NCI-H345 (cell line): ENCODE data around the gene FBXL13.
"Not testable (repeated sequence)": the region's sequence is repeated elsewhere in the genome, so short reads cannot be mapped to it uniquely, and the experiment has no call there.

ENCODE experiments used
- DNase-seq: peaks from one replicate; lab custom pipeline; 2025; lab: John Stamatoyannopoulos, UW

Gene FBXL13

DNA sequence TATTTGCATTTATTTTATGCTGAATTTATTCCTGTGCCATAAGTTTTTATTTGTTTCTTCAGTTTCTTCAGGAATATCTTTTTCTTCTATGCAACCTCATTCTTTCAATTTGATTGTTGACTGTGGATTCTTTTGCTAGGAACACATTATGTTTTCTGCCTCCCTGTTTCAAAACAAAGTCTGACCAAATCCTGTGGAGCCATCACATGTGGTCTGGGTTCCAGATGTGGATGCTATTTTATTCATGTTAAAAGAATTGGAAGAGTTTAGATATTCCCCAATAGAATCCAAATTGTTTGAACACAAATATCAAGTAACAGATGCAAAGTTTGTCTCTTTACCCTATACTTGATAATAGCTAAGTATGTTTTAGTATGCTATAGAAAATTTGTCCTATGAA lies 218.6 kb downstream of the FBXL13 start:
- DNase-seq, result no peak

DNA sequence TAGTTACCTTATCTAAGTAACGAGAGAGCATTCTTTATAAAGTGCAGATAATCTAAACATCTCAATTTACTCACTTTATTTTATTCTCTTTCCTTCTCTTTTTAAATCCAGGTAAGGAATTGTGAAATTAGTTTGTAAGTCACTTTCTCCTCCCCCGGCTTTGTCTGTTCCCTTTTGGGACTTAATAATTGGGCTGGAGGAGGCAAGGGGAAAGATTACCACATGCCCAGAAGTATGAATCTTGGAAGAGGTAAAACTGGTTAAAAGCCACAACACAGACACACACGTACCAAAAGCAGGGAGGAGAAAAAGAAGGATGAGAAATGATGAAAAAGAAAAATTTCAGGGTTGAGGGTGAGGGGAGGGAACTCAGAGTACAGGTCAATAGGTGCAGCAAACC lies 225.1 kb downstream of the FBXL13 start:
- no peak for DNase-seq

GRCh38 chr7:102849079-102849478 lies 225.5 kb downstream of the FBXL13 start:
- DNase-seq, result no peak

DNA sequence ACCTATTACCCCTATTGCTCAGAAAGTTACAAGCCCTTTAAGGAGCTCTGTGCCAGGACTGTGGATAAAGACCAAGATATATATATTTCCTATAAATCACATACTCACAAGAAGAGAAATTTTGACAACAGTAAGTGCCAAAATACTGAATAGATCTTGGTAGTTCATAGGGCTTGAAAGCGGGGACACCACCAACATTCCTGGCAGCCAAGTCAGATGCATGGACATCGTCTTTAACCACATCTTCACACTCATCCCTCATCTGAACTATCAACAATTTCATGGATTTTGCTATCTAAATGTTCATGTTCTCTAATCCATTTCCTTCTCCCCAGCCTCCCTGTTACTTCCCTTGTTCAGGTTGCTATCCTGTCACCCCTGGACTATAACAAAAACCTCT lies 229.2 kb downstream of the FBXL13 start:
- DNase-seq, result no peak

- no peak for DNase-seq
Measured at GRCh38 chr7:102843850-102844249, 230.7 kb downstream of the FBXL13 start.

GRCh38 chr7:102842284-102842683 lies 232.3 kb downstream of the FBXL13 start:
- no peak for DNase-seq

DNA sequence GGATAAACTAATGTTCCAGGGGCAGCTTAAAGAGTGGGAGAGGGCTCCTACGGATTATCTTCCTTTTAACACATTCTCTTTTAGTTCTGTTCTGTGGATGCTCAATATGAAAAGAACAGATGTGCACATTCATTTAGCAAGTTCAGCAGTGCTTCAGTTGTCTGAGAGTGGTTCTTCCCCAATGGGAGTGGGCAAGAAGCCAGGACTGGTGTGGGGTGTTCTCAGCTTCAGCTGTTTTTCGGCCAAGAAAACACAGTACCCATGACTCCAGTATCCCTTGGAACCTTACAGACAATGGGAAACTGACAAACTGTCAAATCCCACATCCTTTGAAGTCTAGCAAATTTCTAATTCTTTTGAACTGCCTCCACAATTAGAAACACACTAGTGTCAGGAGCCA lies 233.3 kb downstream of the FBXL13 start:
- DNase-seq, result no peak

- DNase-seq, result no peak
Measured at GRCh38 chr7:102840404-102840803, 234.2 kb downstream of the FBXL13 start.

- not testable (repeated sequence) for DNase-seq
Measured at GRCh38 chr7:102838572-102839101, 236.0 kb downstream of the FBXL13 start.

GRCh38 chr7:102837802-102838201 lies 236.8 kb downstream of the FBXL13 start:
- DNase-seq, result no peak

DNA sequence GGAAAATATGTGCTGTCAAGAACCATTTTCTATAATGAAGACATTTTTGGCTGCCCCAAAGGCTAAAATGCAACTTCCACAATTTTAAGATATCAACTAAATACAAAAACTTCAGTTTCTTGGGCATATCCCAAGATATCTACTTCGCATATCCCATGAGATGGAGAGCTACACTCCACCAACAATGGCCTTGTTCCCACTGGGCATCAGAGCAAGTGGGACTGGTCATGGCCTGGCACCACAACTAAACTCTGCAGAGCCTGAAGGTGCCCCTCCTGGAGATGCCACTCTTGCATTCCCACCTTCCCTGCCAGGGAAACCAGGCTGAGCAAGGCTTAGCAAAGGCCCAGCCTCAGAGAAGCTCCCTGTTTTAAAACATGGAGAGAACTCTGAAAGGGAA lies 237.6 kb downstream of the FBXL13 start:
- no peak for DNase-seq

DNA sequence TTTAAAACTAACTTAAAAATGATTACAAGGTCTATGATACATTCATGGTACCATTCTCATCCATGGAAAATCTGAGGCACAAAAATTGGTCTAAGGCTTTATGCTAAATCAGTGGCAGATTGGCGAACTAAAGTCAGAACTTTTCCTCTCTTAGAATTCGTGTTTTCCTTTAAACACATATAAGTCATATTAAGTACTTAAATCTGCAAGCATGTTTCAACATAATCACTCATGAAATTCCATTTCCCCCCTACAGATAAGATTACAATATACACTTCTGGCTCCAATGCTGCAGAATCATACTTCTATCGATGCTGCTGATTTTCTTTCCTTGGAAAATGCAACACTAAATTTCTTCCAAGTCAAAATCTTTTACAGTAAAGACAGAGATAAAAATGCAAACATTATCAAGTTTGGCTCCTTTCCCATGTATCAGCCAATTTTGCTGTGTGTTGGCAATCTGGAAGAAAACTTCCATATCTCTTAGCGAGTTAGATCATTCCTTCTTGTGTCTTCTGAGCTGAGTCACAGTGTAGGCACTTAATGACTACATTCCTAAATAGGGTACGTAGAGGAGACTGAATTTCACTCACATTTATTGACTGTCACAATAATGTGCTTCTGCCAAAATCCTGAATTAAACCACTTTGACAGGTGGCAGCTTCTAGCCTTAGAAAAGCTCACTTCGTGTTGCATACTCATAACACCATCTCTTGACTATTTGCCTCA lies 238.2 kb downstream of the FBXL13 start:
- no peak for DNase-seq

- no peak for DNase-seq
Measured at GRCh38 chr7:102834999-102835398, 239.6 kb downstream of the FBXL13 start.

DNA sequence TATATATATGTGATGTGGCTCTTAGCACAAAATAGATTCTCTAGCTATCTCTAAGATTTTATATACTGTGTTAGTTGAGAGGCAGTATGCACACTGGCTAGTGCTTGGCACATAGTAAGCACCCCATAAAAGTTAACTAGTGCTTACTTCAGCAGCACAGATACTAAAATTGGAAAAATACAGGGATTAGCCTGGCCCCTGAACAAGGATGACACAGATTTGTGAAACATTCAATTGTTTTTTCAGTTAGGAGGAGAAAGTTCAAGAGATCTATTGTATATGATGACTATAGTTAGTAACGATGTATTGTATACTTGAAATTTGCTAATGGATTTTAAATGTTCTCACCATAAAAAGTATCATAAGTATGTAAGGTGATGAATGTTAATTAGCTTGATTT lies 240.1 kb downstream of the FBXL13 start:
- DNase-seq, result no peak

DNA sequence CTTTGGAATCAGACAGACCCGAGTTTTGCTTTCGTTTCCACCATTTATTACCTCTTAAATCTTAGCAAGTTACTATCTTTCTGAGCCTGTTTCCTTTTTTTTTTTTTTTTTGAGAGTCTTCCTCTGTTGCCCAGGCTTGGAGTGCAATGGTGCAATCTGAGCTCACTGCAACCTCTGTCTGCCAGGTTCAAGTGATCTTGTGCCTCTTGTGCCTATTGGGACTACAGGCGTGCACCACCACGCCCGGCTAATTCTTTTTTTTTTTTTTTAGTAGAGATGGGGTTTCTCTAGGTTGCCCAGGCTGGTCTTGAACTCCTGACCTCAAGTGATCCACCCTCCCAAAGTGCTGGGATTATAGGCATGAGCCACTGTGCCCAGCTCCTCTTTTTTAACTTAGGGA lies 241.3 kb downstream of the FBXL13 start:
- no peak for DNase-seq

DNA sequence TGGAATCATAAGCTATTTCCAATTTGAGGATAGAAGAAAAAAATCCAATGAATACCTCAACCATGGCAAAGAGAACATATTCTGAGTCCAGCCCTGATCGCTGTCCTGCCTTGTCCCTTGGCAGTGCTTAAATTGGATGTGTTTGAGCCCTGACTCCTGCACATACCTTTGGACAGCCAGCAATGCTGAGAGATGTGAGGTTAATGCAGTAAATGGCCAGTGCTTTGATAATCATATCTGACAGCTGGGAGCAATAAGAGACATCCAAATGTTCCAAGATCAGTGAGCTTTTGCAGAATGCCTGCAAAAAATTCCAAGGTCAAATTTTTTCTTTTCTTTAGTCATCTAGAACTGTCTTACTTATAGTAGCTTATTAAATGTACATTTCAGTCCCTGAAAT lies 241.9 kb downstream of the FBXL13 start:
- DNase-seq, result no peak

DNA sequence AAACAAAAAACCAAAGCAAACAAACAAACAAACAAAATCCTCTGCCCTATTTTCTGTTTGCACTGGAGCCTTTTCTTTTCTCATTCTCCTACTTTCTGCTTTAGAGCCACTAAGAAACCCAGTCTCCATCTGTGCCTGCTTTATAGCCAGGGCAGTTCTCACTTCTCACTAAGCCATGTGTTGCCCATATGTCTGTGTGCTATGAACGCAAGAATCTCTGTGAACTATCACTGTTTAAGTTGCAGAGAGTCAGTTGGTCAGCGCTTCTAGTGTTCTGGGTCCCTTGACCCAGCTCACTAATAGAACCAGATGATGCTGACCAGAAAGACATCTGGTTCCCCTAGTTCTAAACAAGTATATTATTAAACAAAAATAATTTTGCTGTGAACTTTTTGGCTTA lies 244.4 kb downstream of the FBXL13 start:
- DNase-seq, result no peak

DNA sequence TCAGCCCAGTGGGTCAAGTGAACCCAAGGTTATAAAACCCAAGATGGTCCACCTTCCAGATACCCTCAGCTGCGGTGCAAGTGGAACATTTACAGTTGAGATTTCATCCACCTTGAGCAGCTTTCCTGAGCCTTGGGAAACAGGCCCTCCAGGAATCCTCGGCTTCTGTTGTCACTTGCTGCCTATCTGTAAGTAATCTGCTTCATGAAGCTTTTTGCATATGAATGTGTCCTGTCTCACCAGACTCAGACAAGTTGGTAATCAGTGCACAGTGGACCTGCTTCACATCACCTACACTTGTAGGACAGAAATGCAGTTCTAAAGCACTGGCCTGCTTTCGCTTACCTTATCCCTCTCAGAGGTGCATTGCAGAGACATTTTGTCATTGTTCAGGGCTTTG lies 245.5 kb downstream of the FBXL13 start:
- DNase-seq, result no peak

DNA sequence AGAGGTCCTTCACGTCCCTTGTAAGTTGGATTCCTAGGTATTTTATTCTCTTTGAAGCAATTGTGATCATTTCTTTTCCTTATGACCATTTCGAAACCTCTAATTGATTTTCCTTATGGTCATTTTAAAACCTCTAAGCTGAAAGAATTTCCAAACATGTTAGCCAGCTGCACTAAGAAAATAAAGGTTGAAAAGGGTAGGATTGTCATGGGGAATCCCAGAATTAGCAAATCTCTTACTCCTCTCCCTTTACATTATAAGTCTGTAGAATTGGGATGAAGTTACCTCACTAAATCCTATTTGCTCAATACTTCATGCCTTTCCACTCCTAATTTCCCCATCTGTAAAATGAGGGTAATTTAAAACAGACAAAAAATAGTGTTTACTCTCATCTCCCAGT lies 246.3 kb downstream of the FBXL13 start:
- no peak for DNase-seq

- DNase-seq, result no peak
Measured at GRCh38 chr7:102823390-102824119, 251.0 kb downstream of the FBXL13 start.

DNA sequence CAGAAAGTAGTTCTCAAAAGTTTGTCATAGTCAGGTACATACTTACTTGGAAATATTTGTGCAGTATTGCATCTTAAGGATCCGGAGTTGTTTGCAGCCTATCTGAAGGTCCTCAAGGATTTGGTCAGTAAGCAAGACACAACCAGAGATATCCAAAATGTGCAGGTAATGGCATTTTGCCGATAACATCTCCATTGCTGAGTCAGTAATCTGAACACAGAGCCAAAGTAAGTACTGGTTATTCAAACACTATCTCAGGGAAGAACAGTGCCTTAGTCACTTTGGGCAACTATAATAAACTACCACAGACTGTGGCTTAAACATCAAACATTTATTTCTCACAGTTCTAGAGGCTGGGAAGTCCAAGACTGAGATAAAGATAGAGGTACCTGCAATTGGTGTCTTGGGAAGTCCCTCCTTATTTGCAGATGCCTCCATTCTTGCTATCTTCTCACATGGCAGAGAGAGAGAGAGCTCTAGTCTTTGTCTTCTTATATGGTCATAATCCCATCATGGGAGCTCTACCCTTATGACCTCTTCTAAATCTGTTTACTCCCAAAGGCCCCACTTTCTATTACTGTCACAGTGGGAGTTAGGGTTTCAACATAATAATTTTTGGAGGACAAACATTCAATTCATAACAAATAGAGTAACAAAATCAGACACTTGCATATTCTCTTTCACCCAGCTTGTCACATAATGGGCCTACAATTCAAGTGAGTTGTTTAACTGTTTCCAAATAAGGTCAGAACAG lies 252.4 kb downstream of the FBXL13 start:
- DNase-seq, result no peak

GRCh38 chr7:102819151-102819550 lies 255.4 kb downstream of the FBXL13 start:
- no peak for DNase-seq
